22Rv1 (cell line): ENCODE results near the gene FOXS1.

Experiments used
- H3K27ac ChIP-seq: fragments of 450-650 bp; 2 replicates; pipeline ENCODE4 v1.5.1; 2017
- CTCF ChIP-seq: fragments of 450-650 bp; IDR thresholded peaks from 2 replicates; pipeline ENCODE4 v1.5.1; 2017; ENCODE audit warnings: mild to moderate bottlenecking
- ZFX ChIP-seq: fragments of 450-650 bp; IDR thresholded peaks from 2 replicates; pipeline ENCODE4 v1.6.1; 2017; ENCODE audit warnings: antibody characterized with exemption, borderline replicate concordance

Gene FOXS1

GRCh38 chr20:31811796-31812728, 33.3 kb downstream of the FOXS1 start:
- no peak overlapping the region for H3K27ac ChIP-seq
- TF ChIP-seq CTCF, result no peak
- no peak for TF ChIP-seq ZFX

GRCh38 chr20:31811198-31811597, 34.2 kb downstream of the FOXS1 start:
- H3K27ac ChIP-seq, result no peak overlapping the region
- TF ChIP-seq CTCF, result no peak
- no peak for TF ChIP-seq ZFX

- no peak overlapping the region for H3K27ac ChIP-seq
- no peak for TF ChIP-seq ZFX
- no peak for TF ChIP-seq CTCF
Measured at GRCh38 chr20:31809661-31810060, 35.7 kb downstream of the FOXS1 start.

- TF ChIP-seq CTCF (no peak), ZFX (no peak)
- no peak overlapping the region for H3K27ac ChIP-seq
Measured at GRCh38 chr20:31808481-31808880, 36.9 kb downstream of the FOXS1 start.

GRCh38 chr20:31806564-31807355, 38.6 kb downstream of the FOXS1 start:
- H3K27ac ChIP-seq, result no peak overlapping the region
- no peak for TF ChIP-seq ZFX
- no peak for TF ChIP-seq CTCF

GRCh38 chr20:31803552-31804291, 41.7 kb downstream of the FOXS1 start:
- TF ChIP-seq CTCF (no peak), ZFX (no peak)
- H3K27ac ChIP-seq, result no peak overlapping the region
